HepG2 (cell line): ENCODE data around the gene FKBP1A. TPM values are rescaled to one million over a fixed set of nuclear protein-coding genes. Genes with fewer than 3 reads are reported as not detected.

Experiments
- ARNT ChIP-seq: fragments of 450-650 bp; IDR thresholded peaks from 2 replicates; pipeline ENCODE4 v1.6.1; 2017
- DNMT3B ChIP-seq: conservative IDR thresholded peaks from 2 replicates; pipeline ENCODE4 v1.6.1; 2016; ENCODE audit warnings: missing biosample characterization, control low read depth
- JDP2 ChIP-seq: sonication (generic); formaldehyde crosslinking; IDR thresholded peaks from 2 replicates; pipeline ENCODE4 v1.8.1; 2022; ENCODE audit warnings: missing genetic modification reagents, borderline replicate concordance
- KDM4B ChIP-seq: sonication (generic); formaldehyde crosslinking; IDR thresholded peaks from 2 replicates; pipeline ENCODE4 v1.4.0; 2020; ENCODE audit warnings: missing genetic modification reagents
- MEF2D ChIP-seq: sonication (generic); formaldehyde crosslinking; IDR thresholded peaks from 2 replicates; pipeline ENCODE4 v1.5.1; 2020; ENCODE audit warnings: mild to moderate bottlenecking, missing genetic modification reagents
- MIXL1 ChIP-seq: IDR thresholded peaks from 2 replicates; pipeline ENCODE4 v1.6.1; 2016
- NBN ChIP-seq: fragments of 450-650 bp; conservative IDR thresholded peaks from 2 replicates; pipeline ENCODE4 v1.6.1; 2017
- NCOA5 ChIP-seq: sonication (generic); formaldehyde crosslinking; IDR thresholded peaks from 2 replicates; pipeline ENCODE4 v1.4.0; 2020; ENCODE audit warnings: missing genetic modification reagents
- NFIC ChIP-seq: IDR thresholded peaks from 2 replicates; pipeline ENCODE4 v1.6.1; 2012; ENCODE audit warnings: mild to moderate bottlenecking, low read length, inconsistent platforms
- NFKBIZ ChIP-seq: IDR thresholded peaks from 2 replicates; pipeline ENCODE4 v1.6.1; 2018; ENCODE audit warnings: missing genetic modification reagents, missing compliant biosample characterization
- SETDB1 ChIP-seq: sonication (generic); formaldehyde crosslinking; IDR thresholded peaks from 2 replicates; pipeline ENCODE4 v1.5.1; 2020; ENCODE audit warnings: missing genetic modification reagents, mild to moderate bottlenecking, borderline replicate concordance
- TEAD2 ChIP-seq: sonication (generic); formaldehyde crosslinking; IDR thresholded peaks from 2 replicates; pipeline ENCODE4 v1.9.0; 2021; ENCODE audit warnings: missing genetic modification reagents
- YY1 ChIP-seq: IDR thresholded peaks from 2 replicates; pipeline ENCODE4 v1.6.1; 2011; ENCODE audit warnings: low read length, low read depth, moderate library complexity, mild to moderate bottlenecking; ENCODE audit not compliant: insufficient read depth, insufficient replicate concordance
- ZBTB20 ChIP-seq: sonication (generic); formaldehyde crosslinking; IDR thresholded peaks from 2 replicates; pipeline ENCODE4 v1.8.1; 2023; ENCODE audit warnings: missing genetic modification reagents, low read depth, mild to moderate bottlenecking, borderline replicate concordance
- ZBTB38 ChIP-seq: sonication (generic); formaldehyde crosslinking; IDR thresholded peaks from 2 replicates; pipeline ENCODE4 v1.5.1; 2020; ENCODE audit warnings: mild to moderate bottlenecking, missing genetic modification reagents
- ZMAT3 ChIP-seq: sonication (generic); formaldehyde crosslinking; conservative IDR thresholded peaks from 2 replicates; pipeline ENCODE4 v1.7.0; 2021; ENCODE audit warnings: missing genetic modification reagents
- ZMYM3 ChIP-seq: sonication (generic); formaldehyde crosslinking; IDR thresholded peaks from 2 replicates; pipeline ENCODE4 v1.5.1; 2020; ENCODE audit warnings: mild to moderate bottlenecking, missing genetic modification reagents
- ZNF256 ChIP-seq: sonication (generic); formaldehyde crosslinking; conservative IDR thresholded peaks from 2 replicates; pipeline ENCODE4 v1.4.0; 2020; ENCODE audit warnings: missing genetic modification reagents
- ZNF367 ChIP-seq: sonication (generic); formaldehyde crosslinking; IDR thresholded peaks from 2 replicates; pipeline ENCODE4 v1.4.0; 2020; ENCODE audit warnings: missing genetic modification reagents, borderline replicate concordance
- ZNF382 ChIP-seq: sonication (generic); formaldehyde crosslinking; IDR thresholded peaks from 2 replicates; pipeline ENCODE4 v1.5.0; 2020; ENCODE audit warnings: missing genetic modification reagents, mild to moderate bottlenecking, borderline replicate concordance
- ZNF616 ChIP-seq: sonication (generic); formaldehyde crosslinking; IDR thresholded peaks from 2 replicates; pipeline ENCODE4 v1.5.0; 2020; ENCODE audit warnings: low read depth, mild to moderate bottlenecking, missing genetic modification reagents
- ZNF766 ChIP-seq: sonication (generic); formaldehyde crosslinking; IDR thresholded peaks from 2 replicates; pipeline ENCODE4 v1.5.0; 2020; ENCODE audit warnings: missing genetic modification reagents, borderline replicate concordance
- ZSCAN25 ChIP-seq: sonication (generic); formaldehyde crosslinking; IDR thresholded peaks from 2 replicates; pipeline ENCODE4 v1.8.0; 2022; ENCODE audit warnings: mild to moderate bottlenecking, missing genetic modification reagents
- polyA plus RNA-seq, 8 experiments: library from polyadenylated mRNA; depleted of rRNA in 3 of 8; stranded (reverse) in 7 of 8; unstranded in 1 of 8; fragments of >200 nt; fragmentation: Illumina TruSeq in 4 of 8; extraction: Trizol in 4 of 8; gene quantifications; 2 replicates each; pipeline versions ENCODE4 v1.2.1 to v1.2.3, GENCODE V29; 2011 to 2016; ENCODE audit warnings: low read depth in 4 of 8, missing spikeins in 1 of 8, mixed read lengths in 1 of 8; ENCODE audit not compliant: insufficient read depth in 1 of 8
- total RNA-seq, 5 experiments: library from RNA; depleted of rRNA; stranded (reverse); fragments of >200 nt; fragmentation: Illumina TruSeq; extraction: Trizol; gene quantifications; 2 replicates each; pipeline ENCODE4 v1.2.3, GENCODE V29; 2016; ENCODE audit warnings: low read depth in 1 of 5
- TF ChIP-seq, protein P1 (sequence below): sonication (generic); formaldehyde crosslinking; IDR thresholded peaks from 2 replicates; pipeline ENCODE4 v1.5.1; 2020; ENCODE audit warnings: missing genetic modification reagents, mild to moderate bottlenecking, borderline replicate concordance
- TF ChIP-seq, protein P2 (sequence below): sonication (generic); formaldehyde crosslinking; IDR thresholded peaks from 2 replicates; pipeline ENCODE4 v1.5.0; 2020; ENCODE audit warnings: mild to moderate bottlenecking, missing genetic modification reagents
- TF ChIP-seq, protein P3 (sequence below): sonication (generic); formaldehyde crosslinking; IDR thresholded peaks from 2 replicates; pipeline ENCODE4 v1.8.0; 2022; ENCODE audit warnings: missing genetic modification reagents, mild to moderate bottlenecking, borderline replicate concordance

FKBP1A gene
- total and polyA plus RNA-seq, 2 of the 13 experiments (the other 11 are each of a cell fraction or from before 2014, with no cell fraction given): 119 to 468 TPM

DNA sequence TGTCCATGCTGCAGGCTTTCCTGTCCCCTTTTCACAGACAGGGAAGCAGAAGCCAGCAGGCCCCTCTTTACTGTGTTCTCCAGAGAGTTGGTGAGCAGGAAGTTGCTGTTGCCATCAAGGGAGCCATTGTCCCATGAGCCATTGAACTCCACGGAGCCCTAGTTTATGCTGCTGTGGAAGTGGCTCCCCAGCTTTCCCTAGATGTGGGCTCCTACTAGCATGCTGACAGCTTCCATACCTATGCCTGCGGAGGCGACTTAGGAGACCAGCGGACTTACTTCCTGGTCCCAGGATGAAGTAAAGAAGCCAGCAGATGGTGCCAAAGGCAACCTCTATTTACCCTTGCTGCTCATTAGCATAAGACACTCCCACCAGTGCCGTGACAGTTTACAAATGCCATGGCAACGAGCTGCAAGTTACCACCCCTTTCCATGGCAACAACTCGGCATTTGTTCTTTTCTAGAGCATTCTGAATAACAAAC, 30.8 kb upstream of the FKBP1A start (continued):
- TF ChIP-seq, protein P1, sequence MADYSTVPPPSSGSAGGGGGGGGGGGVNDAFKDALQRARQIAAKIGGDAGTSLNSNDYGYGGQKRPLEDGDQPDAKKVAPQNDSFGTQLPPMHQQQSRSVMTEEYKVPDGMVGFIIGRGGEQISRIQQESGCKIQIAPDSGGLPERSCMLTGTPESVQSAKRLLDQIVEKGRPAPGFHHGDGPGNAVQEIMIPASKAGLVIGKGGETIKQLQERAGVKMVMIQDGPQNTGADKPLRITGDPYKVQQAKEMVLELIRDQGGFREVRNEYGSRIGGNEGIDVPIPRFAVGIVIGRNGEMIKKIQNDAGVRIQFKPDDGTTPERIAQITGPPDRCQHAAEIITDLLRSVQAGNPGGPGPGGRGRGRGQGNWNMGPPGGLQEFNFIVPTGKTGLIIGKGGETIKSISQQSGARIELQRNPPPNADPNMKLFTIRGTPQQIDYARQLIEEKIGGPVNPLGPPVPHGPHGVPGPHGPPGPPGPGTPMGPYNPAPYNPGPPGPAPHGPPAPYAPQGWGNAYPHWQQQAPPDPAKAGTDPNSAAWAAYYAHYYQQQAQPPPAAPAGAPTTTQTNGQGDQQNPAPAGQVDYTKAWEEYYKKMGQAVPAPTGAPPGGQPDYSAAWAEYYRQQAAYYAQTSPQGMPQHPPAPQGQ: no peak
- TF ChIP-seq ARNT (no peak), YY1 (no peak), ZNF382 (no peak), ZBTB38 (no peak), MIXL1 (CRISPR knock-in tag) (0 out of 2 replicates have a peak, but pooled peaks have one; percentile 30), SETDB1 (CRISPR knock-in tag) (no peak), ZNF367 (CRISPR knock-in tag) (no peak), KDM4B (CRISPR knock-in tag) (no peak), NFIC (no peak), ZBTB20 (CRISPR knock-in tag) (no peak), NCOA5 (CRISPR knock-in tag) (no peak), ZMAT3 (CRISPR knock-in tag) (no peak), ZNF616 (CRISPR knock-in tag) (no peak), TEAD2 (CRISPR knock-in tag) (no peak), ZSCAN25 (CRISPR knock-in tag) (no peak), ZMYM3 (CRISPR knock-in tag) (no peak), NBN (no peak), DNMT3B (CRISPR knock-in tag) (no peak), ZNF766 (no peak), ZNF256 (CRISPR knock-in tag) (no peak), MEF2D (CRISPR knock-in tag) (no peak), JDP2 (CRISPR knock-in tag) (no peak), NFKBIZ (CRISPR knock-in tag) (0 out of 2 replicates have a peak, but pooled peaks have one; percentile 67)
- TF ChIP-seq, protein P2, sequence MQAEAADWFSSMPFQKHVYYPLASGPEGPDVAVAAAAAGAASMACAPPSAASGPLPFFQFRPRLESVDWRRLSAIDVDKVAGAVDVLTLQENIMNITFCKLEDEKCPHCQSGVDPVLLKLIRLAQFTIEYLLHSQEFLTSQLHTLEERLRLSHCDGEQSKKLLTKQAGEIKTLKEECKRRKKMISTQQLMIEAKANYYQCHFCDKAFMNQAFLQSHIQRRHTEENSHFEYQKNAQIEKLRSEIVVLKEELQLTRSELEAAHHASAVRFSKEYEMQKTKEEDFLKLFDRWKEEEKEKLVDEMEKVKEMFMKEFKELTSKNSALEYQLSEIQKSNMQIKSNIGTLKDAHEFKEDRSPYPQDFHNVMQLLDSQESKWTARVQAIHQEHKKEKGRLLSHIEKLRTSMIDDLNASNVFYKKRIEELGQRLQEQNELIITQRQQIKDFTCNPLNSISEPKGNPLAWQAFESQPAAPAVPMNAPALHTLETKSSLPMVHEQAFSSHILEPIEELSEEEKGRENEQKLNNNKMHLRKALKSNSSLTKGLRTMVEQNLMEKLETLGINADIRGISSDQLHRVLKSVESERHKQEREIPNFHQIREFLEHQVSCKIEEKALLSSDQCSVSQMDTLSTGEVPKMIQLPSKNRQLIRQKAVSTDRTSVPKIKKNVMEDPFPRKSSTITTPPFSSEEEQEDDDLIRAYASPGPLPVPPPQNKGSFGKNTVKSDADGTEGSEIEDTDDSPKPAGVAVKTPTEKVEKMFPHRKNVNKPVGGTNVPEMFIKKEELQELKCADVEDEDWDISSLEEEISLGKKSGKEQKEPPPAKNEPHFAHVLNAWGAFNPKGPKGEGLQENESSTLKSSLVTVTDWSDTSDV (CRISPR knock-in tag): no peak
- TF ChIP-seq, protein P3, sequence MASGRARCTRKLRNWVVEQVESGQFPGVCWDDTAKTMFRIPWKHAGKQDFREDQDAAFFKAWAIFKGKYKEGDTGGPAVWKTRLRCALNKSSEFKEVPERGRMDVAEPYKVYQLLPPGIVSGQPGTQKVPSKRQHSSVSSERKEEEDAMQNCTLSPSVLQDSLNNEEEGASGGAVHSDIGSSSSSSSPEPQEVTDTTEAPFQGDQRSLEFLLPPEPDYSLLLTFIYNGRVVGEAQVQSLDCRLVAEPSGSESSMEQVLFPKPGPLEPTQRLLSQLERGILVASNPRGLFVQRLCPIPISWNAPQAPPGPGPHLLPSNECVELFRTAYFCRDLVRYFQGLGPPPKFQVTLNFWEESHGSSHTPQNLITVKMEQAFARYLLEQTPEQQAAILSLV (CRISPR knock-in tag): no peak
